ENCODE measurements around the gene SORBS1.

DNA sequence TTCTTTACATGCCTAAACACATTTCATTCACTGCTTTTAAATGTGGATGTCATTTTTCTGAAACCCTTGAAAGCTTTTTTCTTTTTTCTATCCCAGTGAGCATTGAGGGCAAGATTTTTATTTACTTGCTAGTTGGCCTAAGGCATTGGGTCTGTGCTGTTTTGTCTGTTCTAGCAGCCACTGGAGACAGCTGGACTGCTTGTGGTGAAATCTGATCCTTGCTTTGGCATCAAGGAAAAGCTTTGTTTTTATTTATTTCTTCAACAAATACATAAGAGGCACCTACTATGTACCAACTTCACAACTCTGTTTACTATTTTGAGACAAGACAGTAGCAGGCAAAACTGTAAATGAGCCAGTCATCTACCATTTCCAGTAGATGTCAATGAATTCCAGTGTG lies 241.9 kb downstream of the SORBS1 start:
- TF ChIP-seq, protein P1, sequence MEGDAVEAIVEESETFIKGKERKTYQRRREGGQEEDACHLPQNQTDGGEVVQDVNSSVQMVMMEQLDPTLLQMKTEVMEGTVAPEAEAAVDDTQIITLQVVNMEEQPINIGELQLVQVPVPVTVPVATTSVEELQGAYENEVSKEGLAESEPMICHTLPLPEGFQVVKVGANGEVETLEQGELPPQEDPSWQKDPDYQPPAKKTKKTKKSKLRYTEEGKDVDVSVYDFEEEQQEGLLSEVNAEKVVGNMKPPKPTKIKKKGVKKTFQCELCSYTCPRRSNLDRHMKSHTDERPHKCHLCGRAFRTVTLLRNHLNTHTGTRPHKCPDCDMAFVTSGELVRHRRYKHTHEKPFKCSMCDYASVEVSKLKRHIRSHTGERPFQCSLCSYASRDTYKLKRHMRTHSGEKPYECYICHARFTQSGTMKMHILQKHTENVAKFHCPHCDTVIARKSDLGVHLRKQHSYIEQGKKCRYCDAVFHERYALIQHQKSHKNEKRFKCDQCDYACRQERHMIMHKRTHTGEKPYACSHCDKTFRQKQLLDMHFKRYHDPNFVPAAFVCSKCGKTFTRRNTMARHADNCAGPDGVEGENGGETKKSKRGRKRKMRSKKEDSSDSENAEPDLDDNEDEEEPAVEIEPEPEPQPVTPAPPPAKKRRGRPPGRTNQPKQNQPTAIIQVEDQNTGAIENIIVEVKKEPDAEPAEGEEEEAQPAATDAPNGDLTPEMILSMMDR (IDR thresholded peaks at IDR 0.05), result no peak
- no peak for TF ChIP-seq POLR2A (IDR thresholded peaks at IDR 0.05)

Measured in body of pancreas (tissue), 4 donors.